ENCODE results near the gene PGLYRP2.

The PGLYRP2 gene

DNA sequence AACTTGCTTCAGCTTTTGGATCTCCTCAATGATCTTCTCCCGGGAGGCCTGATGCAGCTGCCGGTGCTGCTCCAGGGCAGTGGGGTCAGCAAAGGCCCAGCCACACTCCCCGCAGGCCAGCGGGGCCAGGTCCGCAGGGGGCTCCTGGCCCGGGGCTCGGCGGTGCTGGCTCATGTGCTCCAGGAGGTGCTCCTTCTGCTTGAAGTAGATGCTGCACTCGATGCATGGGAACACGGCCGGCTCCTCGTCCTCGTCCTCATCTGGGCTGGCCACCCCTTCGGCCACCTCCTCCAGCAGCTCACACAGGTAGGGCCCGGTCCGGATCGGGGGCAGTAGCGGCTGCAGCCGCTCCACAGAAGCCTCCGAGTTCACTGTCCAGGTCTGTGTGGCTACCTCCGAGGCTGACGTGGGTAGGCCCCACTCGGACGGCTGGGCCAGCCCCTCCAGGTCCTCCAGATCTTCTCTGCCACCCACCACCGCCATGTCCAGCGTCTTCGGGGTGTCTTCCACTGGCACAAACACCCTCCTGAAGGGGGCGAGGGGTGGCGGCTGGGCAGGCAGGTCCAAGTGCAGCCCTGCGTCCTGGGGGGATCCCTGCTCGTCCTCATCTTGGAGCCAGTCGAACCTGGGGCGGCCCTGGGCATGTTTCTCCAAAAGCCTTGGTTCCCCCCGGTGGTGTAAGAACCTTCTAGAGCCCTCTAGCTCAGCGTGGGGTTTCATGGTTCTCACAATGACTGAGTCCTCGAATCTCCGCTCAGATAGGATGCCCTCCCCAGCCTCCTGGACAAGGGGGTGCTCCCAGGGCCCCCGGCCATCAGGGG, 39.3 kb downstream of the PGLYRP2 start:
- no peak for DNase-seq (ENCODE audit: low read depth)

DNA sequence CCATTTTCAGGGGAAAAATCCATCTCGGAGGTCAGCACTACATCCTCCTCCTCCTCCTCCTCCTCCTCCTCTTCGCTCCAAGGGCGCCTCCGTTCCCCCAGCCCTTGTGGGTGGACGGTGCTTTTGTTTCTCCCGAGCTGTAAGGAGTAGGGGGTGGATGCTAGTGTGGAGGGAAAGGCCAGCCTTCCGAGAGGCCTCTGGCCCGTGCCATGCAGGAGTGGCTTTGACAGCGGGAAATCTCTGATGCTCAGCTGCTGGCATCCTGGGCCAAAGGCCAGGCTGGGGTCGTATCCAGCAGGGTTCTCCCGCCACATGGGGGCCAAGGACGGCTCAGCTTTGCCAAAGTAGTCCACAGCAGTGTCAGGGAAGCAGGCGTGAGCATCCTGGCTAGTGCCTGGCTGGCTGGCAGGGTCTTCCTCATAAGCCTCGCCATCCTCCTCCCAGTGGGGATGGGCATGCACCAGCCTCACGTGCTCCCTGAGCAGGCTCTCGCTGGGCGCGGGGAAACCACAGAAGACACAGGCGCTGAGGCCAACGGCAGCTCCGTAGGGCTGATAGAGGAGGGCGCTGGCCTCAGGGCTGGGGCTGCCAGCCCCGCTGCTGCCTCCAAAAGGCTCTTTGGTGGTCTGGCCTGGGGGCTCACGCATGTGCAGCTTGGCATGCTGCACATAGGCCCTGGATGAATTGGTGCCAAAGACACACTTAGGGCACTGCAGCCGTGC, 40.1 kb downstream of the PGLYRP2 start:
- DNase-seq (ENCODE audit: low read depth), result no peak

DNA sequence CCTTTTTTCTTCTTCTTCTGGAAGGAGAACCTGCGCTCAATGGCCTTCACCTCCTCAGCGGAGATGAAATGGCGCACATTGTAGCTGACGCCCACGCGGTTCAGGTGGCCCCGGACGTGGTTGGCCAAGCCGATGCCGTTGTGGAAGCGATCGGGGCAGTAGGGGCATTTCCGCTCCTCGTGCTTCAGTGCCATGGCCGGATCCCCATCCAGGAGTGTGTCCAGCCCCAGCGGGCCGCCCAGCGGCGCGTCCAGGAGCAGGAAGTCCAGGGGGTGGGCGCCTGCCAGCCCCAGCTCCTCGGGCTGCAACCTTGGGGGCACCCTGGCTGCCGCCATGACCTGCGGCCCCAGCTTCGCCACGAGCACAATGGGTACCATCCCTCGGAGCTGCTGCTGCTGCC, 40.7 kb downstream of the PGLYRP2 start:
- no peak for DNase-seq (ENCODE audit: low read depth)

GRCh38 chr19:15438124-15438496, 41.2 kb downstream of the PGLYRP2 start:
- no peak for DNase-seq (ENCODE audit: low read depth)

- no peak for DNase-seq (ENCODE audit: low read depth)
Observed at GRCh38 chr19:15437355-15438123, 41.8 kb downstream of the PGLYRP2 start.

- no peak for DNase-seq (ENCODE audit: low read depth)
Observed at GRCh38 chr19:15436826-15437110, 42.5 kb downstream of the PGLYRP2 start.

DNA sequence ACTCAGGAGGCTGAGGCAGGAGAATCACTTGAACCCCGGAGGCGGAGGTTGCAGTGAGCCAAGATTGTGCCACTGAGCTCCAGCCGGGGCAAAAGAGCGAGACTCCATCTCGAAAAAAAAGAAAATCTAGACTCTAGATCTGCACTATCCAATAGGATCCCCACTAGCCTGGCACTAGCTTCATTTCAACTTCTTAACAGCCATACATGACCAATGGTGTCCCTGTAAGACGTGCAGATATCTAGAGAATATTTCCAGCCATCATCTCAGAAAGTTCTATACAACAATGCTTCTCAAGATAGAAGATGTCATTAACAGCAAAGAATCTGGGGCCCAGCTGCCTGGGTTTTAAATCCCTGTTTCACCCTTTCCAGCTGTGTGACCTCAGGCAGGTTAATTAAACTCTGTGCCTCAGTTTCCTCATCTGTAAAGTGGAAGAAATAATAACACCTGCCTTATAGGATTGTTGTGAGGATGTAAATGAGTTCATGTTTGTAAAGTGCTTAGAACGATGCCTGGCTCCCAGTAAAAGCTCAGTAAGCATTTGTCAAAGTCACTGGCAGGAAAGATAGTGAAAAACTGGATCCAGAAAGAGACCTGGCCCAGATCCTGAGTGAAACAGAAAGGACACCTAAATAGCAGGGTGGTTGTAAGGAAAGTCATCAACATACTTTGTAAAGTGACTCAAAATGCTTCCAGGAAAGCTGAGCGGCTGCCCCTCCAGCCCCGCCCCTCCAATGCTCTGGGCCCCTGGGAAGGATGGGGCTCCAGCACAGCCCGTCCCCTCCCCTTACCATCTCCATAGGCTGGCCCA, 43.1 kb downstream of the PGLYRP2 start:
- no peak for DNase-seq (ENCODE audit: low read depth)

GRCh38 chr19:15433519-15434069, 45.7 kb downstream of the PGLYRP2 start:
- DNase-seq (ENCODE audit: low read depth), result no peak

DNA sequence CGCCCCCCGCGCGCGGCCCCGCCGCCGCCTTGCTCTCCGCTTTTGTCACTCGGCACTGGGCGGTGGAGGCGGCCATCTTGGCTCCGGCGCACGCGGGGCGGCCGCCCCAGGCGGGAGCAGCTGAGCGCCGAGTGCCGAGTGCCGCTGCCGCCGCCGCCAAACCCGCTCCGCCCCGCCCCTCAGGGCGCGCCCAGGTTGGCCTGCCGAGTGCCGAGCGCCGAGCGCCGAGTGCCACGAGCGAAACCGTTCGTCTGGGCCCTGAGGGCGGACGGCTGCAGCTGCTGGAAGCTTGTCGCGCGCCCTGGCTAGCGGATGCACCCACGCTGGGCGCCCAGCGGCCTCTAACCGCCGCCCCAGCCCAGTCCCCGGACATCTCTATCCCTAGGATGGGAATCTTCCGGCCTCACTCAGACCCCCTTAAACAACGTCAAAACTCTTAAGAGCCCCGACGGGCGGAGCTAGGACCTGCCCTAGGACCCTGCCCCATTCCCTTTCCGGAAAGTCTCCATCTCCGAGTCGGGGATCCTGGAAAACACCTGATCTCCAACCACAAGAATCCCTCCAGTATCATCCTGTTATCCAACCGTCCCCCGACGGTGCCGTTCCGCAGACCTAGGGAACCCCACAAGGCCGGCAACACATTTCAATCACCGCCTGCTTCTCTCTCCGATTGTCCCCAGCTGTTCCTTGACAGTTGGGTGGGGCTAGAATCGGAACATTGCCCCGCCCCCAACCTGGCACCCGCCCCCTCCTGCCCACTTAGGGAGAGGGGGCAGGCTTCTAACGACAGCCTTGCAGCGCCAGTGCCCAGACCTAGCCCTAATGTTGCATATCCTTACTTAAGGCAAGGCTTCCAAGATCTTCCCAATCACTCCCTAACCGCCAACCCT, 46.4 kb downstream of the PGLYRP2 start:
- peak; percentile 95 for DNase-seq (ENCODE audit: low read depth)

DNA sequence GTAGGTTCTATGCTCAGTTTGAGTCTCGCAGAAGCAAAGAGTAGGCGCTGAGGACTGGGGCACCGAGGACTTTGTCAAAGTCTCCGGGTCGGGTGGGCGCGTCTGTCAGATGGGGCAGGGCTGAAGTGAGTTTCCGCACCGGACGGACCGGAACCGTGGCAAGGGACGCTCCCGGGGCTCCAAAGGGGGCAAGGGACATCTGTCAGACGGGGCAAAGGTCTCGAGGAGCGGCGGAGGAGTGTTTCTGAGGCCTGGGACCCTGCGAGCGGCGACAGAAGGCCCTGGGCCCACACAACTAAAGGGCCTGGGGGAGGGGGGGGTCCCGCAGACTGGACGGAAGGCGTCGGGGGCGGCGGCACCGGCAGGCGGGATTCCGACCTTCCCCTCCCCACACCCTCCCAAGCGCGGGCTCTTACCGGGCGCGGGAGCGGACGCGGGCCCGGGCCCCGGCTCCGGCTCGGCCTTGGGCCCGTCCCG, 47.2 kb downstream of the PGLYRP2 start:
- no peak for DNase-seq (ENCODE audit: low read depth)

GRCh38 chr19:15431396-15432017, 47.8 kb downstream of the PGLYRP2 start:
- no peak for DNase-seq (ENCODE audit: low read depth)

- DNase-seq (ENCODE audit: low read depth), result no peak
Observed at GRCh38 chr19:15430526-15431120, 48.7 kb downstream of the PGLYRP2 start.

- no peak for DNase-seq (ENCODE audit: low read depth)
Observed at GRCh38 chr19:15429825-15430467, 49.4 kb downstream of the PGLYRP2 start.

DNA sequence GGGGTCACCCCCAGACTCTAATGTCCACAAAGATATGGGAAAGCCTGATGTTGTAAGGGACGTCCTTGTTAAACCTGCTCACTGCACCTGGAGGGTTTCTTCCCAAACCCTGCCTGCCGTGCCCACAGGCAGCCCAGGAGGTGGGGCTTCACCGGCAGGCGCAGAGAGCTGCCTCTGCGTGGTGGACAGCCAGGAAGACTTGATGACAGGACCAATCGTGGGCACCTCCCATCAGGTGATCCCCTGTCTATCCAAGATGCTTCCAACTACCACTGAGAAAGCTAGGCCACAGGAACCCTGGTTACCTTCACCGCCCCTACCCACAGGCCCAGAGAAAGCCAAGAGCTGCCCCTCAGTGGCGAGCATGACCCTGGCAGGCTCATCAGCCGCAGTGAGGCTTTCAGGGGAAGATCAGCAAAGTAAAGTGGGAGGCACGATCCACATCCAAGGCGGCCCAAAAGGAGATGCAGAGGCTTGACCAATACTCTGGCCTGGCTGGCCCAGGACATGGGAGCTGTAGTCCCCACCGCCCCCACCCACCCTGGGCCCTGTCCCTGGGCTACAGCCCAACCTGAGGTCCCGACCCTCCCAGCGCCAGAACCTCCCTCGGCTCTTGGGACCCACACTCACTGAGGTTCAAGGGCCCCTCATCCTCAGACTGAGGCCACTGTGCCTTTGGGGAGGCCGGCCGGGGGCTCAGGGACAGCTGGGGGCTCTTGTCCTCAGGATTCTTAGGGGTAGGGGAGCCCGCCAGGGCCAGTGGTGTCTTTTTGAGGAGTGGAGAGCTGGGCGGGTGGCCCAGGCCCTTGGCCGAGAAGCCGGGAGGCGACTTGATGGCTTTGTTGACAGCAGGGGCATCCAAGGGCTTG, 50.1 kb downstream of the PGLYRP2 start:
- no peak for DNase-seq (ENCODE audit: low read depth)

DNA sequence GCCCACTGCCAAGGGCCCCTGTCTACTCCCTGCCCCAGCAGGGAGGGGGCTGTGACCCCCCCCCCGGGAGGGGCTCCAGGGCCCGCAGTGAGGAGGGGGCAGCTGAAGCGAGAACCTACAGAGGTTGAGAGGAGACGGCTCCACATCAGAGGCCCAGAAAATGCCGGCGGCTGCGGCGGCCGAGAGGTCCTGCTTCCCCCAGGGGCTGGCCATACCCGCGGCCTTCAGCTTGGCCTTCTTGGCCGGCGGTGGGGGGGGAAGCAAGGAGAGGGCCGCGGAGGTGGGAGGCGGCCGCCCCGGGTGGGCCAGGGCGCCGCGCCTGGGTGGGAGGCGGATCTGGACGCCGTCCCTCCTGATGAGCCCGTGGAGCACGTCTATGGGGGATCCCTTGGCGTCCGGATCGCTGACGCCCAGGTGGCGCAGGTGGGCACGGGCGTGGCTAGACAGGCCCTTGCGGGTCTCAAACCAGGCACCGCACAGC, 51.3 kb downstream of the PGLYRP2 start:
- no peak for DNase-seq (ENCODE audit: low read depth)

GRCh38 chr19:15427350-15427700, 52.0 kb downstream of the PGLYRP2 start:
- DNase-seq (ENCODE audit: low read depth), result no peak

DNA sequence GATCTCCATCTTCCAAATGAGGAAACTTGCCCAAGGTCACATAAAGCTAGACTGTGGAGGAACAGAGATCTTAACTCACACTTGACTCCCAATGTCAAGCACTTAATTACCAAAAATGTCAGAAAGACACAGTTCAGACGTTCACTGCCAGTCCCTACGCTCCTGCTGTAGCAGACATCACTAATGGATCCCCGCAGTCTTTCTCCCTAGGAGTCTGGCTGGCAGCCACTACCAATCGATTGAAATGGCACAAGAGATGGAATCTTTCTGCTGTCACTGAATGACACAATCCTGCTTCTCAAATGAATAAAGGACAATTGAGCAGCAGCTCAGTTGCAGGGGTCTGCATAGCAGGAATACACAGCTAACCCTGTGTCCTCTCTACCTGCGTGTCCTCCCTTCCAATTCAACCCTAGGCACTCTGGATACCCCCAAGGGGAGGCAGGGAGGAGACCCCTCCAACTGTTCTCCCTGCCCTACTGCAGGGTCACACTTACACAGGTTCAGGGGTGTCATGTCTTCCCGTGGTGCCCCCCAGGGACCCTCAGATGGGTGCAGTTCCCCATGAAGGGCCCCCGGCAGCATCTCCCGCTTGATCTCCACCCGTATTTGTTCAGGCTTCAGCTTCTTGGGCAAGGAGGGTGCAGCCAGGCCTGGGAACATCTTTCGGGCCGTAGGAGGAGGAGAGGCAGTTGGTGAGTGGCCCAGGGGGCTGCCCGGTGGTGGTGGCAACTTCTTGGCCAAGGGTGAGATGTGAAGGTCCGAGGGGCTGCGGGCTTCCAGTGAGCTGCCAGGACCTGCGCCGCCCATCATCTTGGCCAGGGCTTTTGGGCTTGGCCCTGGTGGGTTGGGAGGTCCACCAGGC, 52.6 kb downstream of the PGLYRP2 start:
- no peak for DNase-seq (ENCODE audit: low read depth)

All from iris pigment epithelial cell (primary cell).